ENCODE data around the gene WFDC2. TPM values are rescaled to one million over a fixed set of nuclear protein-coding genes. Genes with fewer than 3 reads are reported as not detected.

The WFDC2 gene
- total and polyA plus RNA-seq, 10 of the 15 experiments (the other 5 are each of a cell fraction or from before 2014, with no cell fraction given) = 0.13 TPM; not detected in 9

- TF ChIP-seq NRF1 (conservative IDR thresholded peaks at IDR 0.05; ENCODE audit: low read depth, low read length) (no peak), RFX5 (IDR thresholded peaks at IDR 0.05; ENCODE audit: low read depth, low read length) (no peak), FOXK2 (IDR thresholded peaks at IDR 0.05) (no peak), ZBTB11 (CRISPR knock-in tag; IDR thresholded peaks at IDR 0.05) (no peak), SPI1 (IDR thresholded peaks at IDR 0.05; ENCODE audit: borderline replicate concordance, insufficient read depth, low read depth, low read length) (peak; percentile 59; the same call in 1 of the 2 replicates), SIN3A (IDR thresholded peaks at IDR 0.05; ENCODE audit: low read depth, low read length) (no peak), DPF2 (IDR thresholded peaks at IDR 0.05) (peak; percentile 46; the same call in 1 of the 2 replicates), NFXL1 (IDR thresholded peaks at IDR 0.05; ENCODE audit: borderline replicate concordance) (no peak), SKIL (IDR thresholded peaks at IDR 0.05; ENCODE audit: low read depth, poor library complexity, severe bottlenecking) (no peak), CUX1 (IDR thresholded peaks at IDR 0.05; ENCODE audit: insufficient replicate concordance, low read depth, low read length) (no peak), MAX (IDR thresholded peaks at IDR 0.05; ENCODE audit: low read depth, low read length) (peak; percentile 82), ZNF217 (IDR thresholded peaks at IDR 0.05) (no peak), RAD21 (IDR thresholded peaks at IDR 0.05; ENCODE audit: insufficient read depth, low read depth, low read length) (no peak), SMC3 (IDR thresholded peaks at IDR 0.05; ENCODE audit: borderline replicate concordance, low read length) (no peak), CBX3 (IDR thresholded peaks at IDR 0.05; ENCODE audit: borderline replicate concordance, low read depth) (no peak), TCF7 (IDR thresholded peaks at IDR 0.05; ENCODE audit: borderline replicate concordance) (no peak), MTA3 (IDR thresholded peaks at IDR 0.05; ENCODE audit: borderline replicate concordance, low read length) (no peak), PML (IDR thresholded peaks at IDR 0.05; ENCODE audit: low read length) (no peak), FOS (IDR thresholded peaks at IDR 0.05; ENCODE audit: borderline replicate concordance, extremely low read depth, insufficient read length) (no peak), RUNX3 (IDR thresholded peaks at IDR 0.05; ENCODE audit: low read length) (peak; percentile 72), SIX5 (IDR thresholded peaks at IDR 0.05; ENCODE audit: low read depth, low read length, severe bottlenecking) (no peak)
Measured at GRCh38 chr20:45432294-45432693, 37.3 kb upstream of the WFDC2 start (continued).
